Kidney epithelial cell (primary cell): ENCODE data around the gene ACSF2. TPM values are rescaled to one million over a fixed set of nuclear protein-coding genes. Genes with fewer than 3 reads are reported as not detected.

Experiments used
- DNase-seq: peaks from one replicate; pipeline ENCODE4 v3.0.0-alpha.2; 2010; ENCODE audit warnings: low read depth
- H3K27me3 ChIP-seq: 2 replicates; pipeline ENCODE4 v1.6.0; 2011; ENCODE audit warnings: low read length; ENCODE audit not compliant: control insufficient read depth, insufficient read depth
- H3K36me3 ChIP-seq: 2 replicates; pipeline ENCODE4 v1.5.1; 2011; ENCODE audit warnings: low read length; ENCODE audit not compliant: control insufficient read depth, insufficient read depth
- H3K4me3 ChIP-seq: 2 replicates; pipeline ENCODE4 v1.5.1; 2011; ENCODE audit warnings: low read depth, mild to moderate bottlenecking, control low read depth, low read length
- total RNA-seq: library from RNA; depleted of rRNA; stranded (reverse); fragments of >200 nt; gene quantifications from 2 replicates; pipeline ENCODE4 v1.2.3, GENCODE V29; 2015
- TF ChIP-seq, protein P1 (sequence below): IDR thresholded peaks from 2 replicates; pipeline ENCODE4 v1.5.1; 2011; ENCODE audit warnings: mild to moderate bottlenecking, moderate library complexity, low read length, control low read depth, inconsistent platforms; ENCODE audit not compliant: insufficient read depth, poor library complexity, severe bottlenecking

ACSF2 gene
- total RNA-seq, 1 donor from 2014 or later: 24.8 TPM

DNA sequence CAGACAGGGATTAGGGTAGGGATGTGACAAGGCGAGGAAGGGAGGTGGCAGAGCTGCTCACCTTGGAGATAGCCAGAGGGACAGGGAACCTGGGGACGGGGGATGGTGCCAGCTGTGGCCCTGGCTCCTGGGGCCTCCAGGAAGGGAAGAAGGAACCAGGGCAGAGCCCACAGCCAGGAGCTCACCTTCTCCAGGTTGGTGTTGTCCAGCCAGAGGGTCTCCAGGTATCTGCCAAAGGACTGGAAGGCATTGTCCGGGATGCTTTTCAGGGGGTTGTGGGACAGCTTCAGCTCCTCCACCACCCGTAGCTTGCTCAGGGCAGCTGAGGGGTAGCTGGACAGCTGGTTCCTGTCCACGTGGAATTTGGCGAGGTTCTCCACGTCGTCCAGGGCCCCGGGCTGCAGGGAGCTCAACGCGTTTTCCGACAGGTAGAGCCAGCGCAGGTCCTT is 41.9 kb downstream of the ACSF2 start:
- no peak for DNase-seq
- Histone ChIP-seq H3K36me3 (no peaks in the 10 kb centered on the region), H3K4me3 (no peak overlapping the region), H3K27me3 (peaks cover 36% of the 10 kb centered on the region)
- TF ChIP-seq, protein P1, sequence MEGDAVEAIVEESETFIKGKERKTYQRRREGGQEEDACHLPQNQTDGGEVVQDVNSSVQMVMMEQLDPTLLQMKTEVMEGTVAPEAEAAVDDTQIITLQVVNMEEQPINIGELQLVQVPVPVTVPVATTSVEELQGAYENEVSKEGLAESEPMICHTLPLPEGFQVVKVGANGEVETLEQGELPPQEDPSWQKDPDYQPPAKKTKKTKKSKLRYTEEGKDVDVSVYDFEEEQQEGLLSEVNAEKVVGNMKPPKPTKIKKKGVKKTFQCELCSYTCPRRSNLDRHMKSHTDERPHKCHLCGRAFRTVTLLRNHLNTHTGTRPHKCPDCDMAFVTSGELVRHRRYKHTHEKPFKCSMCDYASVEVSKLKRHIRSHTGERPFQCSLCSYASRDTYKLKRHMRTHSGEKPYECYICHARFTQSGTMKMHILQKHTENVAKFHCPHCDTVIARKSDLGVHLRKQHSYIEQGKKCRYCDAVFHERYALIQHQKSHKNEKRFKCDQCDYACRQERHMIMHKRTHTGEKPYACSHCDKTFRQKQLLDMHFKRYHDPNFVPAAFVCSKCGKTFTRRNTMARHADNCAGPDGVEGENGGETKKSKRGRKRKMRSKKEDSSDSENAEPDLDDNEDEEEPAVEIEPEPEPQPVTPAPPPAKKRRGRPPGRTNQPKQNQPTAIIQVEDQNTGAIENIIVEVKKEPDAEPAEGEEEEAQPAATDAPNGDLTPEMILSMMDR: no peak

- Histone ChIP-seq H3K36me3 (no peaks in the 10 kb centered on the region), H3K27me3 (peaks cover 36% of the 10 kb centered on the region), H3K4me3 (peak within 1 kb of the TSS; percentile 6)
- TF ChIP-seq, protein P1: no peak
- no peak for DNase-seq
These were observed 42.5 kb downstream of the ACSF2 start, which contains the start of gene CHAD for GRCh38 chr17:50468304-50469207. CHAD (minus strand) TSS chr17:50468880; CDS start chr17:50468813, 67 bp downstream.

- no peaks in the 10 kb centered on the region for H3K36me3 ChIP-seq
- DNase-seq: no peak
- peaks cover 39% of the 10 kb centered on the region for H3K27me3 ChIP-seq
- H3K4me3 ChIP-seq: no peak overlapping the region
- TF ChIP-seq, protein P1: no peak
These were observed 43.2 kb downstream of the ACSF2 start for GRCh38 chr17:50469208-50469605.

- no peak for DNase-seq
- Histone ChIP-seq H3K4me3 (no peak overlapping the region), H3K27me3 (peaks cover 39% of the 10 kb centered on the region), H3K36me3 (no peaks in the 10 kb centered on the region)
- TF ChIP-seq, protein P1: no peak
These were observed 43.8 kb downstream of the ACSF2 start for GRCh38 chr17:50469671-50470305.

- Histone ChIP-seq H3K4me3 (no peak overlapping the region), H3K27me3 (peaks cover 39% of the 10 kb centered on the region), H3K36me3 (no peaks in the 10 kb centered on the region)
- no peak for DNase-seq
- TF ChIP-seq, protein P1: no peak
These were observed 44.4 kb downstream of the ACSF2 start for GRCh38 chr17:50470426-50470825.
